RPMI8226 (cell line): ENCODE results near the gene SLC22A5.
A peak's percentile ranks its signal among the peaks of the same experiment; 100 is the strongest.
"Not testable (repeated sequence)": the region's sequence is repeated elsewhere in the genome, so short reads cannot be mapped to it uniquely, and the experiment has no call there.

Experiments used
- DNase-seq: peaks from one replicate; pipeline ENCODE4 v3.0.0-alpha.2; 2015

Gene SLC22A5

DNA sequence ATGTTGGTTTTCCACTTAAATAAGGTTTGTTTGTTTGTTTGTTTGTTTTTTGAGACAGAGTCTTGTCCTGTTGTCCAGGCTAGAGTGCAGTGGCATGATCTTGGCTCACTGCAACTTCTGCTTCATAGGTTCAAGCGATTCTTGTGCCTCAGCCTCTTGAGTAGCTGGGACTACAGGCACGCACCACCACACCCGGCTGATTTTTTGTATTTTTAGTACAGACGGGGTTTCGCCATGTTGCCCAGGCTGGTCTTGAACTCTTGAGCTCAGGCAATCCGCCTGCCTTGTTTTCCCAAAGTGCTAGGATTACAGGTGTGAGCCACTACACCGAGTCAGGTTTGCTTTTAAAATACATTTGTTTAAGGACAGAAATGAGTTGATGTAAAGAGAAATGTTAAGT is 46.0 kb downstream of the SLC22A5 start:
- not testable (repeated sequence) for DNase-seq

DNA sequence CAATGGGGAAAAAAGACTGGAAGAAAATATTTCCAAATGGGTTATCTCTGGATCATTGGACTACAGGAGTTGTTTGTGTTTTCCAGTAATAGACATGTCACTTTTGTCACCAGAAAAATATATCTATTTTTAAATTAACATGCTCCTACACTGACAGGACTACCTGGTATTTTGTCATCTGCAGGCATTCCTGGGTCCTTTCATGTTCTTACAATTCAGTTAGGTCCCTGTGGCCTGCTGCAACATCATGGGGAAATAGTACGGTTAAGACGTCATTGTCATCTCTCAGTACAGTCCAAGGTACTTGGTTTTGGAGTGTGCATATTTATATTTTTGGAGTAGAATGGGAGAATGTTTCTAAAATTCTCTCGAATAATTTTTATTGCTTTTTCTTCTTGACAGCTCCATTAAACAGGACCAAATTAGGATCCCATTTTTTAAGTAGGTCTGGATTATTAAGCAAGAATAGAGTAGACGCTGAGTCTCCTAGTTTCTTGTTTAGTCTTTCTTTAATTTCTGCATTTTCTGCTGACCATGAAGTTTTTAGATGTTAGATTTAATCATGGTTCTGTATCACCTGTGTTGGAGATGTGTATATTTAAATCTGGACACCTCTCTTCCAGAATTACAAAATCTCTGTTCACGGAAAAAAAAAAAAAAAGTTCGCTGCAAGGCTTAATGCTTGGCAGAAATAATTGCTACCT is 46.9 kb downstream of the SLC22A5 start:
- no peak for DNase-seq

DNA sequence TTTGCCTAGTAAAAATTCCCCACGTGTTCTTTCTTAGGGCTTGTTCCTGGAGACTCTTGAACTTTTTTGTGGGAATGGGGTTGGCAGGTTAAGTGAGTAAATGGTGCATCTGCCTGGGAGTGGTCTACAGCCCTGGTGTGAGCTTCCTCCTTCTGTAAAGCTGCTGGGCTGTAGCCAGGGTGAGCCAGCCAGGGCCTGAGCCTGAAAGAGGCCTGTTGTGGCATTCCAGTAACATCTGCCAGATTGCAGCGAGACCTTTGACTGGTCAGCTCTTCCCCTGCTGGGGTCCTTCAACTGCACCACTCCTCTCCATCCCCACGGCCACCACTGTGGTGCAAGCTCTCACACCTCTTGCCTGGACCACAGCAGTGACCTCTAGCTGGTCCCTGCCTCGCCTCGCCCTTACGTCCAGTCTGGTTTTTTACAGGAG is 47.5 kb downstream of the SLC22A5 start:
- DNase-seq = peak; percentile 56

GRCh38 chr5:132417461-132417860 is 48.0 kb downstream of the SLC22A5 start:
- DNase-seq = no peak

GRCh38 chr5:132417889-132418485 is 48.5 kb downstream of the SLC22A5 start:
- no peak for DNase-seq

DNA sequence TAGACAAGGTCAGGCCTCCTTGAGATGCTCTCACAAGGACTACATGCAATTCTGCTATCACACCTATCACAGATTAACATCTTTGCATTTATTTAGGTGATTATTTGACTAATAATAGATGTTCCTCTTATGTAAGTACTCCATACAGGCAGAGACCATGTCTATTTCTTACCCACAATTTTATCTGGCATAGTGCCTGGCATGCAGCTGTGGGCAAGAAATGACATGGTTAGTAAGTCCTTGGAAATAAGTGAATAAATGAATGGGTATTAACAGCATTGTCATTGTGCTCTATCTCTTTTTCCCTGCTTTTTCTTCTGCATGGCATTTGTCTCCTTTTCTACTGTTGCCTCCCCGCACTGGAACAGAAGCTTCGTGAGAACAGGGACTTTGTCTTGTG is 49.4 kb downstream of the SLC22A5 start:
- DNase-seq = peak; percentile 82

- peak; percentile 97 for DNase-seq
Observed at GRCh38 chr5:132419502-132420468, 50.3 kb downstream of the SLC22A5 start.

DNA sequence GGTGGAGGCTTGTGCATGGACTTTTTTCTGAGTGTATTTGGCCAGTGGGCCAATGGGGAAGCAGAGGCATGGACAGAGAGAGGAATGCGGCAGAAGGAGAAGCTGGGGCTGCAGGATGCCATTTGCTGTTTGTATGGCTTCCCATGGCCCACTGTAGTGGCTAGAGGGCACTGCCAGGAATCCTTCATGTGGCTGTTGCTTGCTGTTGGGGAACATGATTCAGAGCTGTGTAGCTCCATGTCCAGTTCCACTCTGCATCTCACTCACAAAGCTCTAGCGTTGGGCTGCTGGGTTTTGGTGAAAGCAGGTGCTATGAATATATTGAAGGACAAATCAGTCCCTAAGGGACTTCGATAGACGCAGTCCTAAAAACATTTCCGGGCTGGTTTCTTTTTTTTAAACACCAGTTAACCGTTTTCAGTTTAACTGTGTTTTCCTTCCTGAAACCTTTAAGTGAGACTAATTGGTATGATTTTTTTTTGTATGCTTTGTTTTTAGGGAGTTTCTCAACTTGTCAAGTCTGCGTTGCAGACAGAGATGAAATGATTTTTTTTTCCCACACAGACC is 51.3 kb downstream of the SLC22A5 start:
- peak; percentile 73 for DNase-seq

GRCh38 chr5:132421462-132421861 is 52.0 kb downstream of the SLC22A5 start:
- peak; percentile 34 for DNase-seq

DNA sequence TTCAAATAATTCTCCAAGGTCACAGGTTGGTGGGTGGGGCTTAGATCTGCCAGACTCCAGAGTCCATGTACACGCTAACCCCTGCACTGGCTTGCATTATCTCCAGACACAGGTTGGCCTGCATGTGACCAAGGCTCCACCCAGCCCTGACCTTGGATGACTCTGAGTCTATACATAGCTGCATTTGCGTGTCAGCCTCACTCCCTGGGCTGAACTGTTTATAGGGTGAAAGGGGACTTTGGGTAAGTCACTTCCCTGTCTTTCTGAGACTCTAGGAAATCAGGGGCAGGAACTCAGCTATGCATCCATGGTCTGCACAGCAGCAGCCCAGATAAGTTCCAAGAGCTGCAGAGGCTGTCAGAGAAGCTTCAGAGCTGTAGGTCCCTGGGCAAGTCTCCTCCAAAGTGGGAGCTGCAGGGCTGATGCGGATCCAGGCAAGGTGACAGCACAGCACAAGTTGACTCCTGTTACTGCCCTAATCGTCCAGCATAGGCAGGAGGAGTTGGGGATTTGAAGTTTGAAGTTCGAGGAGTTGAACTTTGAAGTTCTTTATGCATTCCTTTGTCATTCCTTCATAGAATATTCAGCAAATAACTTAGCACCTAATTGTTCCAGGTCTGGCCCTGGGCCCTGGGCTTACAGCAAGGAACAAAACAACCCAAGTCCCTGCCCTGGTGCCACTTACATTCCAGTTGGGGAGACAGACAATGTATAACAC is 53.4 kb downstream of the SLC22A5 start:
- peak; percentile 92 for DNase-seq

- no peak for DNase-seq
Observed at GRCh38 chr5:132423438-132423898, 54.0 kb downstream of the SLC22A5 start.

DNA sequence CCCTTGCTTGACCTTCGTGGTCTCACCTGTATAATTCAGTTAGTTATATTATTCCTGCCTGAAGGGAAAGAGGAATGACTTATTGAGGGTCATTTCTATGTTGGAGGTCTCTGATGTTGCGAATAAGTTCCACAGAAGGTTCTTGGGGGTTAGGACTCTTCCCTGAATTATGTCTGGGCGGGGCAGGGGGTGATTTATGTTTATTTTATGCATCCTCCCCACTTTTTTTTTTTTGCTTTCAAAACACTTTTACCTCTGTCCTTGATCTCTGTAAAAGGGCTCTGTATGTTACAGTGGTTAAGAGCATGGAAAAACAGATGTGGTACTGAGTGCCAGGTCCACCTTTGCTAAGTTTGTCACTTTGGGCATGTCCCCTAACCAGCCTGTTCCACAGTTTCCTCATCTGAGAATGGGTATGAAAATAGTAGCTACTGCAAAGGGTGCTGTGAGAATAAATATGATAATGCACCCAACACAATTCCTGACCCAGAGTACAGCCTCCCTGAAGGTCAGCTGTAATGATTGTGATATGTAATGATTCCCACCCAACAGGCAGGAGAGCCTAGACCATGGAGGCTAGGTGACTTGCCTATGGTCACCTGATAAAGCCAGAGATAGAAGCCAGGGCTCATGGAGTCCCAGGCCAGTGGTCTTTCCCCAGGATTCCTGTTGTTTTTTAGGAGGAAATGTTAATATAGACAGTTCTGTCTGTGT is 54.8 kb downstream of the SLC22A5 start:
- DNase-seq = peak; percentile 20

DNA sequence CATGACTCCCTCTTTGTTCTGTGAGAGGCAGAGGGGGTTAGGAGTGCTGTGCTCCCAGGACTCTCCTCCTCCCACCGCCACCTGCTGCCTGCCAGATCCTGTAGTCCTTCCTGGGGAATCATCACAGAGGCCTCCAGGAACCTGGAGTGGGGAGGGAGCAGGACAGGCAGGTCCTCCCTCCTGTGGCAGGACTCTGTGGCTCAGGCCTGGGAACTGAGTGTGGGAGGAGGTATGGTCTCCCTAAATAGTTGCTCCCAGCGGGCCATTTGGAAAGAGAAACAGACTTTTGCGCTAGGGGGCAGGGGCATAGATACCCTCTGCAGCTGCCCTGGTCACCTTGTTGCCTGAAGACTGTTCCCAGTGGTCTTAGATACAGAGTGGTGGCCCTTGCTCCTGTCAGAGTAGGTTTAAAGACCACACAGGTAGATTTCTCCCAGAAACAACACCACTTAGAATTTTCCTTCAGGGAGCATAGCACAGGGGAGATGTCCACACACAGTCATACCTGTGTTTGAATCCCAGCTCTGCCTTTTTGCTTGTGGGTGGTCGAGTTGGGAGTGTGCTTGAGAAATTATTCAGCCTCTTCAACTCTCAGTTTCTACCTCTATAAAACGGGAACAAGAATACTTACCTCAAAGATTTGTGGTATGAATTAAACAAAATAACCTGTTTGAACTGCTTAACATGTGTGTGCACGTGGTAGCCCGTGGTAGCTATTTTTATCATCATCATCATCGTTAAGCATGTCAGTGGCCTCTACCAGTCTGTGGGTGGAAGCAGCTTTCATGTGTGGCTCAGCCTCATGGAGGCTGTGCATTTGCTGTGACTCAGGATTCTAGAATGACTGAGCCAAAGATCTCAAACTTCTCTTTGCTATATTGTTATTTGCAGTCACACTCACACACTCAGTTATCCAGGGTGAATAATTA is 55.8 kb downstream of the SLC22A5 start:
- DNase-seq = peak; percentile 77

DNA sequence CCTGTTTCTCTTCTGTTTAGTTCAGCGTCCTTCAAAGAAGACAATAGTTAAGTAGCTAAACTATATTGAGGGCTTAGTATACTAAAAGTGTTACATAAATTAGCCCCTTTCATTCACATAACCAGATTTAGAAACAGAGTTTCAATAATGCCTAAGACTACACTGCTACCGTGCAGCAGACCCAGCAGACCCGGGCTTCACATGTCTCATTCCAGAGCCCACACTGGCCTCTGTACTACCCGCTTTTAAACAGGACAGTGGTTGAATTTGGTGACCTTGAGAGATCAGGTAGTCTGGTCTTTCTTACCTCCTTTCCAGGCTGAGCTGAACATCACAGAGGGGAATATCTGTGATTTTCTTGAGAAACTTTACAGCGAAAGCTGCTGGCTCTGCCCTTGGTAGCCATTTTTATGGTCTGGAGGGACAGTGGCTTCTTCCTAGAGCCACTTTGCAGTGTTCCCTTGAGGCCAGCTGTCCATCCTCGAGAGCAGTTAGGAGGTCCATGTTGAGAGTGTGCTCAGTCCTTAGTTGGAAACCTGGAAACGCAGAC is 56.5 kb downstream of the SLC22A5 start:
- DNase-seq = peak; percentile 24

DNA sequence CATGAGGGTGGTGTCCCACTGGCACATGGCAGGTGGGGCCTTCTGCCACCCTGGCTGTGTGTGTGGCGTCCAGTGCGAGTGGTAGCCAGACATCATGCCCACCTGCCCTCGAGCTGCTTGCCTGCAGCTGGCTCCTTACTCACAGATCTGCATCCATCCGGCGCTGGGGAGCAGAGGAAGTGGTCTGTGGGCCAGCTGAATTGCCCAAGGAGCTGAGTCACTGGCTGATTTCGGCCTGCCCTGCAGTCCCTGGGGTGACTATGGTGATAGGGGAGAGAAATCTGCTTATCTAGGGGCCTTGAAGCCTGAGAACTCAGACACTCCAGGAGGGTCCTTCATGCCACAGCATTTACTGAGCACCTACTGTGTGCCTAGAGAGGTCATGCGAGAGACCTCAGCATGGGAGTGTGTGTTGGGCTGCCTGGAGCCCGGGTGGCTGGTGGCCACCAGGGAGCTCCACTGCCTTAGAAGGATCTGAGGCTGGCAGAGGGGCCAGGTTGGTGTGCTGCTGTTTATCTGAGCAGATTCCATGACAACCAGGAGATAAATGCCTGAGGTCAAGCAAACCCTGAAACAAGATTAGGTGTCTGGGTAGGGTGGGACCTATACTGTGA is 57.1 kb downstream of the SLC22A5 start:
- peak; percentile 89 for DNase-seq

DNA sequence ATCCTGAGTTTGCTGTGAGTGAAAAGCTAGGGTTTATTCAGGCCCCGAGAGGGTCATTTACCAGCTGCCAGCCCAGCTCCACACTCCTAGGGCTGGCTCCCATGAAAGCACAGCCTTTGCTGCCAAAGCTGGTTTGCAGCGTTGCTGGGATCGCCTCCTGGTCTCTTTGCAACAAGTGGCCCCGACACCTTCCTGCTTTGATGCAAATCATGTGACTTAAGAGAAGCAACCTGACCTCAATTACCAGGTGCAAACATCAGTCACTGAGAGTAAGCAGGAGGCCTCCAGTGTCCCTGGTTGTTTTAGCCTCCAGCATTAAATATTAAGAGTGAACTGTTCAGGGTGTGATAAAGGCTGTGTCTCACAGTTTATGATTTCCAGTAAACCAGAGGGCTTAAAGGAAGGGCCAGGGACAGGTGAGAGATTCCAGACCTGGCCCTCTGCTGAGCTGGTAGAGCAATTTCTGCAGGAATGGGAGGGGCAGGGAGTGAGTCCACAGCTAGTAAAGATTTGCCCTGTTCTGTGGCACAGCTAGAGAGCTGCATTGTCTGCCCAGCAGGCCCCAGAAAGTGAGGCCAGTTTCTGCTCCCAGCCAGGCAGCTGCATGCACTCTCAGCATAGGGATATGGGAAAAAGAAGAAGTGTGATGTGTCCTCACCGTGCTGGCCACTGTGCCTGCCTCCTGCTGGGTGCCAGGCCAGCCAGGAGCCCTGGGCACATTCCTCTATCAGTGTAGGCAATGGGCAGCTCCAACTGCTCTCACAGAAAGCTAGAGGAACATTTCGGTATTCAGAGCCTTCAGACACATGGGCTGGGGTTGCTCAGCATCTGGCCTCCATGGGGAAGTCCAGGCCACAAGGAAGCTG is 58.0 kb downstream of the SLC22A5 start:
- peak; percentile 84 for DNase-seq

- no peak for DNase-seq
Observed at GRCh38 chr5:132428147-132428482, 58.6 kb downstream of the SLC22A5 start.
